Activated CD4-positive, alpha-beta T cell treated with anti-CD3 and anti-CD28 coated beads, Interleukin-2, amount 10 ng/mL, durations not matched to agents 7 days and 5 days (primary cell): ENCODE data around the gene SPNS2. TPM values are rescaled to one million over a fixed set of nuclear protein-coding genes. Genes with fewer than 3 reads are reported as not detected.

ENCODE experiments used
- CTCF ChIA-PET: fragments of 350-600 bp; sonication (Branson Sonifier 250); formaldehyde crosslinking; loops from one replicate; lab custom pipeline; 2021; ENCODE audit warnings: antibody characterized with exemption; lab: Charles Lee
- POLR2A ChIA-PET: fragments of 350-600 bp; sonication (Branson Sonifier 250); formaldehyde crosslinking; loops from one replicate; lab custom pipeline; 2021; ENCODE audit warnings: antibody characterized with exemption; lab: Charles Lee
- DNase-seq: peaks from one replicate; pipeline ENCODE4 v3.0.0-alpha.2; 2020
- H3K27ac Mint-ChIP-seq: one replicate; pipeline ENCODE4 v1.8.0; 2021; ENCODE audit warnings: mild to moderate bottlenecking, moderate library complexity, mixed read lengths
- H3K27me3 Mint-ChIP-seq: one replicate; pipeline ENCODE4 v1.8.0; 2021; ENCODE audit warnings: mixed read lengths
- H3K36me3 Mint-ChIP-seq: one replicate; pipeline ENCODE4 v1.8.0; 2021; ENCODE audit warnings: low read depth, mixed read lengths
- H3K4me1 Mint-ChIP-seq: one replicate; pipeline ENCODE4 v1.8.0; 2021; ENCODE audit warnings: mixed read lengths
- H3K4me3 Mint-ChIP-seq: one replicate; pipeline ENCODE4 v1.8.0; 2021; ENCODE audit warnings: mild to moderate bottlenecking, moderate library complexity, mixed read lengths
- H3K9me3 Mint-ChIP-seq: one replicate; pipeline ENCODE4 v1.8.0; 2021; ENCODE audit warnings: mixed read lengths
- total RNA-seq, 2 experiments: library from RNA; stranded (reverse); gene quantifications; one replicate each; pipeline ENCODE4 v1.2.3, GENCODE V29; 2021

The SPNS2 gene
- total RNA-seq, 2 experiments from 2014 or later: 0.25 to 0.29 TPM

DNA sequence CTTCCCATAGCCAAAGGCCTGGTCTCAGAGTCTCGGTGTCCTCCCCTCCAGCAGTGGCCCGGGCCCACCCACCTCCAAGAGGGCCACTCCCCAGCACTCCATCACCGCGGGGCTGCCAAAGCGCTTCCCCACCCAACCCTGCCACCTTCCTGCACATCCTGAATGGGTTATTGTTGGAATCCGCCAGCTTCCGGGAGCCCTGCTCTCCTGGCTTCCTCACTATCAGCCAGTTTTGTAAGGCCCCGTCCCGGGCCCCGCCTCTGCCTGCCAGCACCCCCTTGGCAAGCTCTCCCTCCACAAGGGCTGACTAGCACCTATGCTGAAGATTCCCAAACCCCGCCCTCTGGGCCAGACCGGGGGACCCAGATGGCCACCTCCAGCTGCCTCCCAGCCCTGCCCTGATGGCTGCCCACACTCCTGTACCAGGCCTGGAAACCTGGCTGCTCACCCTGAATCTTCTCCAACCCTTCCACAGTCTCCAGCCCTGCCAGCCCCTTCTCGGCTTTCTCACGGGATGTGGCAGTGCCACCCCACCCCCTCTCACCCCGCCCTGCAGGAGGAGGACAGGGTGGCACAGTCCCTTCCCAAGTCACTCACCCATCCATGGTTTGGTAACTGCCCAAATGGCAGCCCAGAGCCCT lies 42.1 kb downstream of the SPNS2 start:
- Mint-ChIP-seq H3K4me3 (no peak overlapping the region), H3K27ac (no peak overlapping the region), H3K4me1 (no peaks in the 10 kb centered on the region), H3K9me3 (no peaks in the 10 kb centered on the region), H3K27me3 (no peaks in the 10 kb centered on the region), H3K36me3 (peaks cover 8% of the 10 kb centered on the region)
- no peak for DNase-seq
- ChIA-PET POLR2A (no interaction called here), CTCF (no interaction called here)

DNA sequence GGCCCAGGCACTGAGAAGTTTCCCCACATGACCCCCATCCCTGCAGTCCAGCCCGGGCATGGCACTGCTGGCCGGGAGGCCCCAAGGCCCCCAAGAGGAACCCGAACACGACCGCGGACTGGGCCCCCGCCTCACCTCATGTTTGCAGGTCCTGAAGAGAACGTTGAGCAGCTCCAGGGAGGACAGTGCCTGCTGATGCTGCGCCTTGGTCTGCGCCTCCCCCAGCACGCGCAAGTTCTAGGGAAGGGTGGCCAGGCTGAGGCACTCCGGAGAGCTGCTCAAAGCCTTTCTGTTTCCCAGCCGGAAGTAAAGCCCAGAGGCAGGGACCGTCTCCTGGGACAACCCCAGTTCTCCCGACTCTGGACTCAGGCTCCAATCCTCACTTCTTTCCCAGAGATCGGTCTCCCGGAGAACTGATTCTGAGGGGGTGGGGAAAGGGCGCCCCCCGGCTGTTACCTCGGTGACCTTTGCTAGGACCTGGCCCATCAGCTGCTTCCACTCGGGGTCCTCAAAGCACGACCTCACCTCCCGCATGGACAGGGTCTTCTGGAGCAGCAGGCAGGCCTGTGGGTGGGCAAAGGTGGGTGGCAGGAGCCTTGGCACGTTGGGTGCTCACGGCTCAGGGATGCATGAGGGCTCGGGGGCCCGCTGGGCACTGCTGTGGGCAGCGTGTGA lies 42.8 kb downstream of the SPNS2 start:
- CTCF ChIA-PET: no interaction called here
- peaks cover 8% of the 10 kb centered on the region for H3K36me3 Mint-ChIP-seq
- H3K27me3 Mint-ChIP-seq: no peaks in the 10 kb centered on the region
- no peaks in the 10 kb centered on the region for H3K9me3 Mint-ChIP-seq
- H3K4me3 Mint-ChIP-seq: no peak overlapping the region
- POLR2A ChIA-PET: no interaction called here
- DNase-seq: no peak
- H3K4me1 Mint-ChIP-seq: no peaks in the 10 kb centered on the region
- H3K27ac Mint-ChIP-seq: no peak overlapping the region

DNA sequence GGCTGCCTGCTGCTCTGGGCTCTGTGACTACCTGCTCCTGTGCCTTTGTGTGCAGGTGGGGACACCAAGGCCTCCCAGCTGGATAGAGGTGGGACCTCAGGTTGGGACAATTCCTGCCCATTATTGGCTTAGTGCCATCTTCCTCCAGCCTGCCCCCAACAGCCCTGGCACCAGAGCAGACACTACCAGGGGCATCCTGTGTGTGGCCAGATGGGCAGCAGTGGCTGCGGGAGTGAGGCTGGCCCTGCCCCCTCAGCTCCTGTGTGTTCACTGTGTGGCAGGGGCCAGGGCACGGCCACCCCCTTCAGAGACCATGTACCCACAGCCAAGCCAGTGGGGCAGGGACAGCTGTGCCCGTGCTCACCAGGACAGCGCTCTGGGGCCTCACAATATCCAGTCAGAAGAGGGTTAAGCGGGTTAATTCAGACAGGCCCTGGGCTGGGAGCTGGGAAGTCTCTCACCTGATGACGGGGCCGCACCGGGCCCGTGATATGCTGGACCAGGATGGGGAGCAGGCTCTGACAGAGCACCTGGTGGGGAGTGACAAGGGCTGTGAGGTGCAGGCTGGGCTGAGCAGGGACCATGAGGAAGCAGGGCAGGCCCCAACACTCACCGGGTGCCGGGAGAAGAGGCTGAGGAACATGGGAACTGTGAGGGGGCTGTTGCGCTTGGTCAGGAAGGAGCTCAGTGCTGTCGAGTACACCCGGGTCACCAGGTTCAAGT lies 43.5 kb downstream of the SPNS2 start:
- Mint-ChIP-seq H3K27ac (no peak overlapping the region), H3K36me3 (peaks cover 10% of the 10 kb centered on the region), H3K4me1 (no peaks in the 10 kb centered on the region), H3K4me3 (no peak overlapping the region), H3K9me3 (no peaks in the 10 kb centered on the region), H3K27me3 (no peaks in the 10 kb centered on the region)
- ChIA-PET POLR2A (no interaction called here), CTCF (no interaction called here)
- no peak for DNase-seq

DNA sequence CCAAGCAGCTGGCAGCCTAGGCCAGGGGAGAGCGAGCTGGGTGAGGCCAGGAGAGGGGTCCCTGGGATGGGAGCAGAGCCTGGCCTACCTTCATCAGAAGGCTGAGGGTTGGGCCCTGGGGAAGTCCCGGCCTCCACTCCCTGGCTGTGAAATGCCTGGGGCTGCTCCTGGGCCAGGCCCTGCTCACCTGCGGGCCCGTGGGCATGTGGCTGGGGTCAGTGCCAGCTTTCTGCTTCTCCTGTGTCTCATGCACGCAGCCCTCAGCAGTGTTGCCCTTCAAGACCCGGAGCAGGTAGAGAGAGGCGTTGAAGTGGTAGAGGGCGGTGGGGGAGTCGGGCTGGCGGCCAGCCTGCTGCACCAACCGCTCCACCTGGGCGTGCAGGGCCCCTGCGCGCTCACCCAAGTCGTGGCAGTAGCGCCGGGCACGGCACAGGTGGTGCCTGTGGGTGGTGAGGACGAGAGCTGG lies 44.1 kb downstream of the SPNS2 start:
- no peaks in the 10 kb centered on the region for H3K9me3 Mint-ChIP-seq
- peaks cover 12% of the 10 kb centered on the region for H3K36me3 Mint-ChIP-seq
- H3K4me1 Mint-ChIP-seq: no peaks in the 10 kb centered on the region
- ChIA-PET POLR2A (no interaction called here), CTCF (no interaction called here)
- DNase-seq: no peak
- H3K27ac Mint-ChIP-seq: no peak overlapping the region
- H3K27me3 Mint-ChIP-seq: no peaks in the 10 kb centered on the region
- no peak overlapping the region for H3K4me3 Mint-ChIP-seq

DNA sequence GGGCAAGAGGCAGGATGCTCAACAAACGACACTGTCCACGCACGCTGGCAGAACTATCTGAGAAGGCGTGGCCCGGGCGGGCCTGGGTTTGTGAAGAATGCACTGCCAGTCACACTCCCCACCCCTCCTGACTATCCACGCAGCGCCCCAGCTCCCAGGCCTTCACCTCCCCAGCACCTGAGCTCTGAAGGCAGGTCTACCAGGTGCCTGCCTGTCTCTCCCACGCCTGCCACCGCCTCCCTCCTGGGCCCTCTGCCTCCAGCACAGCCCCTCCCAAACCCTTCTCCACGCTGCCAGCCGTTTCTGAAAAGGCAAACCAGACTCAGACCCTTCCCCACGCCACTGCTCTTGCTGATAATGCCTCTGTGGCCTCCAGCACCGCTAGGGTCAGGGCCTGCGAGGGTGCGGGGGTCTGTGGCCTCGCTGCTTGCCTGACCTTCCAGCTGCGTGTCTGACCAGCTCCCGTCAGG lies 44.9 kb downstream of the SPNS2 start:
- no peak for DNase-seq
- peaks cover 12% of the 10 kb centered on the region for H3K36me3 Mint-ChIP-seq
- no peak overlapping the region for H3K4me3 Mint-ChIP-seq
- no peaks in the 10 kb centered on the region for H3K4me1 Mint-ChIP-seq
- no peaks in the 10 kb centered on the region for H3K9me3 Mint-ChIP-seq
- no peak overlapping the region for H3K27ac Mint-ChIP-seq
- POLR2A ChIA-PET: no interaction called here
- CTCF ChIA-PET: interaction anchor here (1.5 kb wide), 1 partner anchor 24 kb away, joined by 4 read pairs; no protein-coding TSS in a partner anchor
- no peaks in the 10 kb centered on the region for H3K27me3 Mint-ChIP-seq

DNA sequence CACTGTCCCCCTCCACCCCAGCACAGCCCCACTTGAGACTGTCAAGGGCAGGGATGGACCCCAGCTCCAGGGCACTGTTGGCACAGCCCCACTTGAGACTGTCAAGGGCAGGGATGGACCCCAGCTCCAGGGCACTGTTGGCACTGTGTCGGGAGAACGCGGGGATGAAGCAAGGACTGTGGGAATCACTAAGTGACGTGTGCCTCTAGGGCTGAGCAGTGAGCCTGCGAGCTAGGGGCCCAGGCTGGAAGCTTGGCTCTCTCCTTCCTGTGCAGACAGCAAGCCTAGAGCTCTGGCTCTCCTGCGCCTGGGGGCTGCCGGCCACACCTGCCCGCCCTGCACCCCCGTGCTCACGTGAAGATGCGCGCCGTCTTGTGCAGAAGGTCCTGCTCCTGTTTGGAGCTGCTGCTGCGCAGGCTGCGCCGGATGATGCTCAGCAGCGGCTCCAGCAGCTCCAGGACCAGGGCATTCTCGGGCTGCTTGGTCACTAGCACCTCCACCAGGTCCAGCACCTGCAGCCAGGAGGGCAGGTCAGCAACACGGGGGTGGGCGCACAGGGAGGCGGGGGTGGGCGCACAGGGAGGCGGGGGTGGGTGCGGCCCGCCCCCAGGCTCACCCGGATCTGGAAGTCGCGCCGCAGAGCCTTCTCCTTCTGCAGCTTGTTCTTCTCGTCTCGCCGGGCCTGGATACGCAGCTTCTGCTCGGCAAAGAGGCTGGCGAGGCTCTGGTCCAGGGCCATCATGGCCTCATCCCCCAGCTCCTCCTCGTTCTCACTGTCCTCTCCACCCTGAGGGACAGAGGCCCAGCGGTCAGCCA lies 45.7 kb downstream of the SPNS2 start:
- ChIA-PET CTCF (interaction anchor here (1.5 kb wide), 1 partner anchor 23 kb away, joined by 4 read pairs; no protein-coding TSS in a partner anchor), POLR2A (no interaction called here)
- H3K9me3 Mint-ChIP-seq: no peaks in the 10 kb centered on the region
- H3K27ac Mint-ChIP-seq: no peak overlapping the region
- DNase-seq: no peak
- no peaks in the 10 kb centered on the region for H3K27me3 Mint-ChIP-seq
- H3K4me3 Mint-ChIP-seq: no peak overlapping the region
- H3K36me3 Mint-ChIP-seq: peaks cover 12% of the 10 kb centered on the region
- H3K4me1 Mint-ChIP-seq: no peaks in the 10 kb centered on the region

DNA sequence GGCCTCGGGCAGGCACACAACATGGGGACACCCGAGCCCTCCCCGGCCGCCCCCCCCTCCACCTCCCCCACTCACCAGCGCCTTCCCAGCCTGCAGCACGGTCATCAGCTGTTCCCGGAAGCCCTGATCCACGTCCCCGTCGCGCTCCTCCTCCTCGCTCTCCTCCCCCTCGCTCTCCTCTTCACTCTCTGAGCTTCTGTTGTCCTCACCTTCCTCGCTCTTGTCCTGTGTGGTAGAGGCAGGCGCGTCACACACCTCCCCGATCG lies 46.2 kb downstream of the SPNS2 start:
- H3K36me3 Mint-ChIP-seq: peaks cover 9% of the 10 kb centered on the region
- no peak overlapping the region for H3K27ac Mint-ChIP-seq
- POLR2A ChIA-PET: no interaction called here
- no peak overlapping the region for H3K4me3 Mint-ChIP-seq
- H3K9me3 Mint-ChIP-seq: no peaks in the 10 kb centered on the region
- no peaks in the 10 kb centered on the region for H3K27me3 Mint-ChIP-seq
- CTCF ChIA-PET: interaction anchor here (1.5 kb wide), 1 partner anchor 22 kb away, joined by 4 read pairs; no protein-coding TSS in a partner anchor
- H3K4me1 Mint-ChIP-seq: no peaks in the 10 kb centered on the region
- DNase-seq: no peak

DNA sequence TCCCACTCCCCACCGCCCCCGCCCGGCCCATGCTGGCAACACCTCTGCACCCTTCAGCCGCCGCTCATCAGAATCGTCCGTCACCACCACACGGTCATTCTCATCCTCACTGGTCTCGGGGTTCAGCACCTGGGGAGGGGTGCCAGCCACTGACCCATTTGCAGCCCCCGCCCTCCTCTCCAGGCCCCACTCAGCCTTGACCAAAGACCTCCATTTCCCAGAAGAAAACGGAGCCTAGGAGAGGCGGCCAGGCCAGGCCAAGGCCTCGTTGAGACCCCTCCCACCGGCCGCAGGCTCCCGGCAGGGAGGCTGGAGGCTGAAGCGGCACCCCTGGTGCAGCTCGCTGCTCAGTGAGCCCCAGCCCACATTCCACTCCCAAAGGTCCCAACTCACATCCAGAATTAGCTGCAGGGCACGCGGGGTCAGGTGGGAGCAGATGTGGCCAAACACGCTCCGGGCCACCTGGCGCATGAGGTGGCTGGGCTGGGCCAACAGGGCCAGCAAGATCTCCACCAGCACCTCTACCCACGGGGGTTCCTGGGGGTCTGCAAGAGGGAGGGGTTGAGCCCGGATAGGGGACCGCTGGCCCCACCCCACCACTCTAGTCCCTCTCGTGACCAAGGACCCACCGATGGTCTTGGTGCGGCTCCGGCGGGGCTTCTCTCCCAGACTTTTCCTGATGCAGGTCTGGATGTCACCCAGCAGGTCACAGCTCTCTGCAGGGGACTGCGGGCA lies 46.7 kb downstream of the SPNS2 start:
- Mint-ChIP-seq H3K36me3 (peaks cover 12% of the 10 kb centered on the region), H3K4me1 (no peaks in the 10 kb centered on the region), H3K4me3 (no peak overlapping the region), H3K27ac (no peak overlapping the region), H3K27me3 (no peaks in the 10 kb centered on the region), H3K9me3 (no peaks in the 10 kb centered on the region)
- ChIA-PET POLR2A (no interaction called here), CTCF (no interaction called here)
- DNase-seq: no peak

DNA sequence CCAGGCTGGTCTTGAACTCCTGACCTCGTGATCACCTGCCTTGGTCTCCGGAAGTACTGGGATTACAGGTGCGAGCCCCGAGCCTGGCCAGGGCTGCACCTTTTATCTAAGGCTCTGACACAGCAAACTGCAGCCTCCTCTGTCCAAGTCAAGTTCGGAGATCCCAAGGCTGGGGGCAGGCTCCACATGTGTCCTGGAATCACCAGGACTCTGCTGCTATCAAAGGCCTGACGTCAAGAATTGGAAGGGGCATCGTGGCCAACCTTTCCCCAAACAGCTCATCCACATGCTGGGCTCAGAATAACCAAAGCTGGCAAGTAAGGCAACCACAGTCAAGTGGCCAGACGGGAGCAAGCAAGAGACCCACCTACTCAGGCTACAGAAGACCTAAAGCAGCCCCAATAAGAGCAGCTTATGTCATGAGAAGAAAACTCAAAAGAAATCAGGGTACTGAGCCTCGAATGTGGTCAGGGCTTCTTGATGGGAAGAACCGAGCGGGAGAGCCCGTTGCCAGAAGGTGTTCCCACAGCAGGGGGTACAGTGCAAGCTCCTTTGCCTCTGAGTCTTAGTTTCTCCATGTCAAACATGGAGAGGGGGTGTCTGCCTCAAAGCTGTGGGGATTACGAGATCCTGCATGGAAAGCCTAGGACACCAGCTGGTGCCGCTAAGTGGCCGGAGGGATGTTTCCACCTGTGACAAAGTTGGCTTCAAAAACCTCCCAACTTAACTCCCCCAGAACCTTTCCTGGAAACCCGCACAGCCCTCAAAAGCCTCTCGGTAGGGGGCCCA lies 48.6 kb downstream of the SPNS2 start:
- peaks cover 2% of the 10 kb centered on the region for H3K4me1 Mint-ChIP-seq
- ChIA-PET CTCF (interaction anchor here (0.6 kb wide), 2 partner anchors 18 to 54 kb away, joined by 3 to 5 read pairs; no protein-coding TSS in a partner anchor), POLR2A (no interaction called here)
- H3K9me3 Mint-ChIP-seq: no peaks in the 10 kb centered on the region
- H3K36me3 Mint-ChIP-seq: peaks cover 22% of the 10 kb centered on the region
- no peaks in the 10 kb centered on the region for H3K27me3 Mint-ChIP-seq
- no peak for DNase-seq
- H3K27ac Mint-ChIP-seq: no peak overlapping the region
- no peak overlapping the region for H3K4me3 Mint-ChIP-seq

DNA sequence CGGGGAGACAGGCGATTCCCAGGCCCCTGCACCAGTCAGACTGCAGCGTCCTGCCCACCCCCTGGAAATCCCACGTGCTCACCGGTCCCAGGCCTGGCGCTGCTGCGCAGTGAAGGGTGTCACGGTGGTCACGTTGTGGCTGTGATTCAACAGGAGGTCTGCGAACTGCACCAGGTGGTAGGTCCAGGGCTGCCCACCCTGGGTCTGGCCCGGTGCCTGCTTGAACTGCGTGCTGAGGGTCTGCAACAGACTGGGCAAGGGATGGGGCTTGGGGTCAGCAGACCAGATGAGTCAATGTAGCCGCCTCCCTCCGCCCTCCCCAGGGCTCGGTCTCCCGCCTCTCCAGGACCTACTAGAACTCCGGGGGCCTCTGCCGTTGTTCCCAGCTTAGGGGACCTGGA lies 49.4 kb downstream of the SPNS2 start:
- DNase-seq: no peak
- Mint-ChIP-seq H3K27ac (no peak overlapping the region), H3K4me3 (no peak overlapping the region), H3K4me1 (peaks cover 2% of the 10 kb centered on the region), H3K9me3 (no peaks in the 10 kb centered on the region), H3K36me3 (peaks cover 21% of the 10 kb centered on the region), H3K27me3 (no peaks in the 10 kb centered on the region)
- POLR2A ChIA-PET: no interaction called here
- CTCF ChIA-PET: no interaction called here

DNA sequence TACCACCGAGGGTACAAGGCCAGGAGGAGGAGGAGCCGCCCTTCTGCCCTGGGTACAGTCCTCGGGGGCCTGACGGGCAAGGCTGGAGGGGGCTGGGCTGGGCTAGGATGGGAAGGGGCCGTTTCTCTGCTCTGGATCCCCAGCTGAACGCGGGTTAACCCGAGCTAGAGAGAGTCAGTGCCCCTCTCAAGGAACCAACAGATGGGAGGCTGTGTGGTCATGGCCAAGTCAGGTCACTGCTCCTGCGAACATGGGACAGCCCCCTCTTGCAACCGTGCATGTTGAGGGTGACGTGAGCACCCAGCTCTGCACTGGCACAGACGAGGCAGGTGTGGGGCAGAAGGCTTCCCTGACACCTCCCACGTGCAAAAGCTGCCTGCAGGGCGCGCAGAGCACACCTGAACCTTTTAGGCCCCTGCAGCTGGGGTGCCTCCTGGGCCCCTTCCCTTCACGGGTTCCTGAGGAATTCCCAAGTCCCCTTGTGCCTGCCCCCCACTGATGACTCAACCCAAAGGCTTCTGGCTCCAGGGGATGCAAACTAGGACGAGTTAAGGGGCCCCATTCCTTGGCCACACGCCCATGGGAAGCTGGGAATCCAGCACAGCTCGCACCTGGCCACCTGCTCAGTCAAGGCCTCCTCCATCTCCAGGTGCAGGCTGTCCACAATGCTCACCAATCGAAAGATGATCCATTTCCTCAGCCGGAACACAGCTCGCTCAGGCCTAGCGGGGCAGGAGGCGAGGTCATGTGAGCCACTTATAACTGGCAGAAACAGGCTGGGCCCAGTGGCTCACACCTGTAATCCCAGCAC lies 50.2 kb downstream of the SPNS2 start:
- Mint-ChIP-seq H3K36me3 (peaks cover 21% of the 10 kb centered on the region), H3K4me3 (no peak overlapping the region), H3K4me1 (peaks cover 7% of the 10 kb centered on the region), H3K27me3 (no peaks in the 10 kb centered on the region), H3K27ac (no peak overlapping the region), H3K9me3 (no peaks in the 10 kb centered on the region)
- POLR2A ChIA-PET: no interaction called here
- CTCF ChIA-PET: interaction anchor here (0.5 to 0.6 kb wide), 2 partner anchors 126 to 349 kb away, joined by 3 read pairs; no protein-coding TSS in a partner anchor
- no peak for DNase-seq
